Mucosa of descending colon (tissue), 3 donors: Measurements from ENCODE around the gene AGO3. TPM values are rescaled to one million over a fixed set of nuclear protein-coding genes. Genes with fewer than 3 reads are reported as not detected.
A peak's percentile ranks its signal among the peaks of the same experiment; 100 is the strongest.
"Not testable (repeated sequence)": the region's sequence is repeated elsewhere in the genome, so short reads cannot be mapped to it uniquely, and the experiment has no call there.

Source experiments
- ATAC-seq: fragments of 200-7000 bp; cut with Tn5 transposase; one replicate; pipeline ENCODE4 v1.9.1; 2020; ENCODE audit warnings: mild to moderate bottlenecking, moderate library complexity
- DNase-seq, 3 donors: peaks; one replicate each; pipeline ENCODE4 v3.0.0-alpha.2; 2020
- H3K36me3 ChIP-seq: fragments of 200-600 bp; one replicate; pipeline ENCODE4 v1.8.0; 2021; ENCODE audit warnings: low read depth, mild to moderate bottlenecking
- H3K4me1 ChIP-seq: fragments of 200-600 bp; one replicate; pipeline ENCODE4 v1.8.0; 2021; ENCODE audit warnings: low read depth, mild to moderate bottlenecking
- H3K4me3 ChIP-seq: fragments of 200-600 bp; one replicate; pipeline ENCODE4 v1.8.0; 2021; ENCODE audit warnings: mild to moderate bottlenecking
- H3K9me3 ChIP-seq: fragments of 200-600 bp; one replicate; pipeline ENCODE4 v1.8.0; 2021; ENCODE audit warnings: mild to moderate bottlenecking
- CTCF ChIP-seq: fragments of 200-600 bp; IDR thresholded peaks from one replicate; pipeline ENCODE4 v1.8.0; 2022; ENCODE audit warnings: antibody characterized with exemption, mild to moderate bottlenecking
- intact Hi-C, 2 donors: fragments of 100-400 bp; cut with DNase I in 1 of 2; cut with micrococcal nuclease in 1 of 2; formaldehyde crosslinking; loops; one replicate each; pipeline versions ENCODE4 v1.11.0 to v1.11.1; 2022; cut with DNase I, micrococcal nuclease
- total RNA-seq, 3 donors: library from RNA; stranded (reverse); fragmentation: NEBNext Ultra II Directional in 2 of 3; extraction: Animal tissue kit (Norgen Biotek cat#: 25700) in 2 of 3; gene quantifications; one replicate each; pipeline versions ENCODE4 v1.2.1 to v1.2.4, GENCODE V29; 2021 to 2023
- donor health status: DM: no; HTN: no; CAD: no; lungs with moderate emphysema.
- donor health status: DM: no; HTN: no; CAD: no.
- donor health status: DM: no; HTN: yes; CAD: no.

The AGO3 gene
- total RNA-seq, 3 donors from 2014 or later, result 16.6 to 34.5 (median 16.9) TPM

GRCh38 chr1:36014722-36015220, 83.9 kb downstream of the AGO3 start:
- no peak for DNase-seq
- no peak for TF ChIP-seq CTCF
- H3K9me3 ChIP-seq, result no peaks in the 10 kb centered on the region
- H3K36me3 ChIP-seq, result no peaks in the 10 kb centered on the region
- no peak overlapping the region for H3K4me3 ChIP-seq
- intact Hi-C loops, result no loop called here
- no peaks in the 10 kb centered on the region for H3K4me1 ChIP-seq
- ATAC-seq, result no peak

GRCh38 chr1:36016686-36017085, 85.8 kb downstream of the AGO3 start:
- intact Hi-C loops, result no loop called here
- no peak for DNase-seq
- Histone ChIP-seq H3K4me3 (no peak overlapping the region), H3K4me1 (no peaks in the 10 kb centered on the region), H3K36me3 (no peaks in the 10 kb centered on the region), H3K9me3 (no peaks in the 10 kb centered on the region)
- ATAC-seq, result no peak
- TF ChIP-seq CTCF, result no peak

GRCh38 chr1:36023098-36023769, 92.3 kb downstream of the AGO3 start:
- no peaks in the 10 kb centered on the region for H3K4me1 ChIP-seq
- H3K4me3 ChIP-seq, result no peak overlapping the region
- H3K36me3 ChIP-seq, result no peaks in the 10 kb centered on the region
- intact Hi-C loops, result no loop called here
- DNase-seq, result no peak
- no peaks in the 10 kb centered on the region for H3K9me3 ChIP-seq
- no peak for TF ChIP-seq CTCF
- ATAC-seq, result peak; percentile 31

GRCh38 chr1:36024024-36024423, 93.1 kb downstream of the AGO3 start:
- DNase-seq, H3K4me3 ChIP-seq, ATAC-seq, H3K4me1 ChIP-seq, intact Hi-C loops, H3K36me3 ChIP-seq, H3K9me3 ChIP-seq: not testable (repeated sequence)

- H3K4me1 ChIP-seq, result no peaks in the 10 kb centered on the region
- no peak for TF ChIP-seq CTCF
- no peak for DNase-seq
These were observed 93.9 kb downstream of the AGO3 start for GRCh38 chr1:36024847-36025246.

GRCh38 chr1:36027766-36028165, 96.9 kb downstream of the AGO3 start:
- no peaks in the 10 kb centered on the region for H3K36me3 ChIP-seq
- intact Hi-C loops, result no loop called here
- H3K9me3 ChIP-seq, result no peaks in the 10 kb centered on the region
- H3K4me3 ChIP-seq, result no peak overlapping the region
- ATAC-seq (no peak), DNase-seq (no peak)
- H3K4me1 ChIP-seq, result no peaks in the 10 kb centered on the region
- no peak for TF ChIP-seq CTCF

More at GRCh38 chr1:36024847-36025246, 93.9 kb downstream of the AGO3 start:
- H3K36me3 ChIP-seq, result no peaks in the 10 kb centered on the region
- intact Hi-C loops, result no loop called here
- ATAC-seq, result no peak
- H3K4me3 ChIP-seq, result no peak overlapping the region
- H3K9me3 ChIP-seq, result no peaks in the 10 kb centered on the region
